Lower lobe of right lung (tissue), 2 donors: ENCODE data around the gene KCNB1. TPM values are rescaled to one million over a fixed set of nuclear protein-coding genes. Genes with fewer than 3 reads are reported as not detected.
A peak's percentile ranks its signal among the peaks of the same experiment; 100 is the strongest.

Experiments used
- ATAC-seq, 2 donors: fragments of 200-7000 bp; cut with Tn5 transposase; one replicate each; pipeline ENCODE4 v1.9.1; 2020 to 2022; ENCODE audit warnings: mild to moderate bottlenecking in 2 of 2, moderate library complexity in 2 of 2
- DNase-seq: peaks from one replicate; pipeline ENCODE4 v3.0.0-alpha.2; 2020
- H3K27ac ChIP-seq: fragments of 200-600 bp; one replicate; pipeline ENCODE4 v1.8.0; 2022
- H3K27me3 ChIP-seq: fragments of 200-600 bp; one replicate; pipeline ENCODE4 v1.8.0; 2022; ENCODE audit warnings: low read depth
- H3K36me3 ChIP-seq: fragments of 200-600 bp; one replicate; pipeline ENCODE4 v1.8.0; 2022; ENCODE audit warnings: mild to moderate bottlenecking
- H3K4me1 ChIP-seq: fragments of 200-600 bp; one replicate; pipeline ENCODE4 v1.8.0; 2022
- H3K4me3 ChIP-seq: fragments of 200-600 bp; one replicate; pipeline ENCODE4 v1.8.0; 2022; ENCODE audit warnings: mild to moderate bottlenecking
- H3K9me3 ChIP-seq: fragments of 200-600 bp; one replicate; pipeline ENCODE4 v1.8.0; 2022
- intact Hi-C: fragments of 100-400 bp; cut with DNase I; formaldehyde crosslinking; loops from one replicate; pipeline ENCODE4 v1.11.0; 2022
- total RNA-seq: library from RNA; stranded (reverse); fragmentation: NEBNext Ultra II Directional; extraction: Animal tissue kit (Norgen Biotek cat#: 25700); gene quantifications from one replicate; pipeline ENCODE4 v1.2.1, GENCODE V29; 2021
- TF ChIP-seq, protein P1 (sequence below): fragments of 200-600 bp; IDR thresholded peaks from one replicate; pipeline ENCODE4 v1.8.0; 2022; ENCODE audit warnings: antibody characterized with exemption, mild to moderate bottlenecking
- donor health status: DM: no; HTN: yes; CAD: no; lungs with severe emphysema.

The KCNB1 gene
- total RNA-seq, 1 donor from 2014 or later, result 0.53 TPM

DNA sequence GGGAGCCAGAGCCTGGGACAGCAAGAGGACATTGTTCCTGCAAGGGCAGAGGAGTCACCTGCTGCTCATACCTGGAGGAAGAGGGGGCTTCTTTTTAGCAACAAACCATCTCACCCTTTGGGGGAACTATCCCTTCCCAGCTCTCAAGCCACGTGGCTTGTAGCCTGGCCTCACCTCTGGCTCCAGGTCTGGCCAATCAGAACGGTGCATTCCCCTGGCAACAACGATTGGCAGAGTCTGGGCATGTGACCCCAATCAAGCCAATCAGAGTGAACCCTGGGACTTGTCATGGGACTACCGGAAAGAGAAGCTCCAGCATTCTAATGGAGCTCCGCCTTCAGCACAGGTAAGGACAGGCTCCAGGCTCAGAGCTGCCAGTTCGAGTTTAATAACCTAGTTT lies 33.6 kb downstream of the KCNB1 start:
- no peaks in the 10 kb centered on the region for H3K9me3 ChIP-seq
- H3K27ac ChIP-seq, result no peak overlapping the region
- no peak for ATAC-seq
- H3K4me3 ChIP-seq, result no peak overlapping the region
- H3K36me3 ChIP-seq, result no peaks in the 10 kb centered on the region
- H3K4me1 ChIP-seq, result peaks cover 18% of the 10 kb centered on the region
- DNase-seq, result no peak
- intact Hi-C loops, result no loop called here
- TF ChIP-seq, protein P1, sequence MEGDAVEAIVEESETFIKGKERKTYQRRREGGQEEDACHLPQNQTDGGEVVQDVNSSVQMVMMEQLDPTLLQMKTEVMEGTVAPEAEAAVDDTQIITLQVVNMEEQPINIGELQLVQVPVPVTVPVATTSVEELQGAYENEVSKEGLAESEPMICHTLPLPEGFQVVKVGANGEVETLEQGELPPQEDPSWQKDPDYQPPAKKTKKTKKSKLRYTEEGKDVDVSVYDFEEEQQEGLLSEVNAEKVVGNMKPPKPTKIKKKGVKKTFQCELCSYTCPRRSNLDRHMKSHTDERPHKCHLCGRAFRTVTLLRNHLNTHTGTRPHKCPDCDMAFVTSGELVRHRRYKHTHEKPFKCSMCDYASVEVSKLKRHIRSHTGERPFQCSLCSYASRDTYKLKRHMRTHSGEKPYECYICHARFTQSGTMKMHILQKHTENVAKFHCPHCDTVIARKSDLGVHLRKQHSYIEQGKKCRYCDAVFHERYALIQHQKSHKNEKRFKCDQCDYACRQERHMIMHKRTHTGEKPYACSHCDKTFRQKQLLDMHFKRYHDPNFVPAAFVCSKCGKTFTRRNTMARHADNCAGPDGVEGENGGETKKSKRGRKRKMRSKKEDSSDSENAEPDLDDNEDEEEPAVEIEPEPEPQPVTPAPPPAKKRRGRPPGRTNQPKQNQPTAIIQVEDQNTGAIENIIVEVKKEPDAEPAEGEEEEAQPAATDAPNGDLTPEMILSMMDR, result no peak
- H3K27me3 ChIP-seq, result no peaks in the 10 kb centered on the region

DNA sequence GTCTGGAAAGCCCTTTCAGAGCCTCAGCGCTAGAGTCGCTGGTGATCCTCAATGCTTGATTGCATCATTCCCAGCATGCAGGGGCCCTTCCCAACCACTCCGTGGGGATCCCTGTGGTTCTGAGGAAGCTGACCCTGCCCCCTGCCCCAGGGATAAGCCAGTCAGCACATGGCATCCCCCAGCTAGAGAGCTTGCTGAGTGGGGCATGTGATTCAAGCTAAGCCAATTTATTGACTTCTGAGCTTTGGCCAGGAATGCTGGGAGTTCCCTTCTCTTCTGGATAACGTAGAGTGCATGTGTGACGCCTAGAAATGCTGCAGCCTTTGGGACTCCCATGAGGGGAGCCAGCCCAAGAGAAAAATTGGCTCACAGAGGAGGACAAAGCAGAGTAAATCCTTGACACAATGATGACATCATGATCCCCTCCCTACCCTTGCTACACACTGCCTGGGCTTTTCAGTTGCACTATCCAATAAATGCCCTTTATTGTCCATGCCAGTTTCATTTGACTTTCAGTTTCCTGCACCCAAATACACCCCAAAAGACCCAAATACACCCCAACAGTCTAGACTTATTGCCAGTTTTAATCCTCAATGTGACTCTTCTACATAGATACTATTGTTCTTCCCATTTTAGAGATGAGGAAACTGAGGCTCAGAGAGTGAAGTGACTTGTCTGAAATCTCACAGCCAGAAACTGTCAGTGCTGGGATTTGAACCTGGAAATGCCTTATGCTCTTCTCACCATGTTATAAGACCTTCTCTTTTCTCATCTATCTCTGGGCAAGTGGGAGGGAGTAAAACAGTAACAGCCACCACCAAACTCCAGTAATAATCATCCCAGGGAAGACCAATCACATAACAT lies 34.3 kb downstream of the KCNB1 start:
- Histone ChIP-seq H3K9me3 (no peaks in the 10 kb centered on the region), H3K27me3 (no peaks in the 10 kb centered on the region), H3K4me3 (no peak overlapping the region), H3K27ac (no peak overlapping the region), H3K36me3 (no peaks in the 10 kb centered on the region), H3K4me1 (peaks cover 18% of the 10 kb centered on the region)
- ATAC-seq, result no peak
- TF ChIP-seq, protein P1, result no peak
- DNase-seq, result no peak
- intact Hi-C loops, result no loop called here

DNA sequence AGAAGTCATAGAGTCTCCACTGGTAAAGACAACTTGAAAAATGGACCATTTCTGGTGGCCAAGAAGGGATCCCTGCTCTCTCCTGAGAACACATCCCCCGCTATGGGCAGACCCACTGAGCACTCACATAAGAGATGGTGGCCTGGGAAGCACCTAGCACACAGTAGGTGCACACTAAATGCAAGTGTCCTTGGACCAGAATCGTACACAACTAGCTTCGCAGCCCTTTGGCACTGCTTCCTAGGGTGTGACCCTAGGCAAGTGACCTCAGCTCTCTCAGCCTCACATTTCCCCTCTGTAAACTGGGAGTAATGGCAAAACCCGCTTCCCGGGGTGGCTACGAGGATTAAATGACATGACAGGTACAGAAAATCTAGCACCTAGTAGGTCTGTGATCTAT lies 35.1 kb downstream of the KCNB1 start:
- H3K4me1 ChIP-seq, result peaks cover 18% of the 10 kb centered on the region
- H3K36me3 ChIP-seq, result no peaks in the 10 kb centered on the region
- no peak for ATAC-seq
- H3K4me3 ChIP-seq, result no peak overlapping the region
- H3K9me3 ChIP-seq, result no peaks in the 10 kb centered on the region
- no peak for DNase-seq
- H3K27me3 ChIP-seq, result no peaks in the 10 kb centered on the region
- no peak overlapping the region for H3K27ac ChIP-seq
- TF ChIP-seq, protein P1, result no peak
- intact Hi-C loops, result no loop called here

DNA sequence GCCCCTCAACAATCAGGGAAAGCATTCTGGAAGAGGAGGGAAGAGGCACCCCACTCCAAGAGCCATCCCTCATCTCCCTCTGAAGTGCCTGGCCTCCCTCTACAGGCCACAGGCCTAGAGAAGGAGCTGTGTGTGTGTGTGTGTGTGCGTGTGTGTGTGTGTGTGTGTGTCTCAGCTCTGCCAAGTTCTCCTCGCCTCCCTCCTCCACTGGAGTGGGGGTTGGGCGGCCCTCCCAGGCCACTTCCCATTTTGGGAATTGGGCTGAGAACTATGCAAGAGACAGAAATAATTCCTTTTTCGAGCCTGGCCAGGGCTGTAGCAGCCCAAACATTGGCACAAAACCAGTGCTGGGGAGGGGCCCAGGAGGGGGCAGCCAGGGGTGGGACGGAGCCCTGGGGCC lies 35.7 kb downstream of the KCNB1 start:
- ATAC-seq (peak; percentile 63 to 77), DNase-seq (peak; percentile 59)
- intact Hi-C loops, result no loop called here
- no peaks in the 10 kb centered on the region for H3K36me3 ChIP-seq
- no peak overlapping the region for H3K4me3 ChIP-seq
- TF ChIP-seq, protein P1, result no peak
- peaks cover 18% of the 10 kb centered on the region for H3K4me1 ChIP-seq
- H3K9me3 ChIP-seq, result no peaks in the 10 kb centered on the region
- no peaks in the 10 kb centered on the region for H3K27me3 ChIP-seq
- no peak overlapping the region for H3K27ac ChIP-seq

DNA sequence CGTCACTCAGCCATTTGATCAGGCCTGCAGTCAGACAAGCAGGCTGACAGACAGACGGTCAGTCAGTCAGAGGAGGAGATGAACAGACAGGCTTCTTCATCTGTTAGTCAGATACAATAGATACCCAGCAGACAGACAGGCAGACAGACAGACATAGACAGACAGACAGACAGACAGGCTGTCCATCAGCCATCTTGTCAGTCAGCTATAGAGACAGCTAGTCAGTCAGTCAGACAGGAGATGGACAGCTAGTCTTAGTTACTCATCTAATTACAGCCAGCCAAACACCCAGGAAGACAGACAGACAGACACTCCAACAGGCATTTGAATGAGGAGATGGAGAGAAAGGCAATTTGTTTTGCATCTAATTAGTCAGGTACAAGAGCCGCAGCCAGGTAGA lies 36.4 kb downstream of the KCNB1 start:
- ATAC-seq (no peak), DNase-seq (no peak)
- Histone ChIP-seq H3K27me3 (no peaks in the 10 kb centered on the region), H3K4me1 (peaks cover 18% of the 10 kb centered on the region), H3K9me3 (no peaks in the 10 kb centered on the region), H3K36me3 (no peaks in the 10 kb centered on the region), H3K27ac (no peak overlapping the region), H3K4me3 (no peak overlapping the region)
- TF ChIP-seq, protein P1, result no peak
- intact Hi-C loops, result no loop called here
